Measurements from ENCODE around the gene TAOK2. TPM values are rescaled to one million over a fixed set of nuclear protein-coding genes. Genes with fewer than 3 reads are reported as not detected.
A peak's percentile ranks its signal among the peaks of the same experiment; 100 is the strongest.
"Not testable (repeated sequence)": the region's sequence is repeated elsewhere in the genome, so short reads cannot be mapped to it uniquely, and the experiment has no call there.

The TAOK2 gene
- 7.6 TPM for polyA plus RNA-seq

DNA sequence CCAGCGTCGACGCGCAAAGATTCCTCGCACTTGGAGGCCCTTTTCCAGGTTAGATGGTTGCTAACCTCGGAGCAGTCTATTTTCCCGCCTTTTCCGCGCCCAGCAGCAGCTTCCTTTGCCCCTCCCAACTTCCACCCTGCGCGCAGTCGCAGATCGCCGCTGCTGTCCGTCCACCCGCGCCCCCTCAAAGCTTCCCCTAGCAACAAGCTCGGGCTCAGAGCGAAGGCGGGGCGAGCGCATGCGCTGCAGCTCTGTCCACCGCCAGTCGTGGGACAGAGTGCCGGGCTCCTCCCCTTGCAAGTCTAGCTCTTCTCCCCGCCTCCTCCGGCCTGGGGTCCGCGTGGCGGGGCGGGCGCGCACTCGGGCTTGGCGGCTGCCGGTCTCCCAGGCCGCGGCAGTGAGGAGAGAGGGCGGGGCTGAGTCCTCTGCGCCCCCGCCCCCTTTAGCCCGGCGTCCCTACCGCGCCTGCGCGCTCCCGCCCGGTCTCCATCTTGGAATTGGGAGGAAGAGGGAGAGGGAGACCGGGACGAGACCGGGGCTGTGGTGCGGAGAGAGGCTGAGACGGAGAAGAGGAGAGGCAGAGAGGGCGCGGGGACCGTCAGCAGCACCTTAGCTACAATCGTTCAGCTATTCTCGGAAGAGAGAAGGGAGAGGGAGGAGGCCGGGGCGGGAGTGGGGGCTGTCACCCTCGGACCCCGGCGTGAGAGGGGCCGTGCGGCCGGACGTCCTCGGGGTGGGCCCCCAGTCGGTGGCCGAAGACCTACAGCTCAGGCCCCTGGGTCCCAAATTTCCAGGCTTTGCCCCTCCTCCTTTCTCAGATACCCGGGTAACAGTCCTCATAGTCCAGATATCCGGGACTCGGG, at the start of gene TAOK2:
Gene TAOK2, plus strand, starts transcription at position 485 of the 863 bp plus-strand sequence. CDS start 3,905 bp downstream, outside the sequence.
- peaks cover 7% of the 10 kb centered on the region for H3K36me3 Mint-ChIP-seq
- peaks cover 20 to 22% (median 22%) of the 10 kb centered on the region in 3 donors for H3K4me1 Mint-ChIP-seq
- H3K4me3 Mint-ChIP-seq: peak within 1 kb of the TSS; percentile 78 to 98 (median 92)
- H3K27me3 Mint-ChIP-seq: no peaks in the 10 kb centered on the region
- H3K27ac Mint-ChIP-seq: peak within 1 kb of the TSS; percentile 74 to 95 (median 77)
- H3K9me3 Mint-ChIP-seq: no peaks in the 10 kb centered on the region

DNA sequence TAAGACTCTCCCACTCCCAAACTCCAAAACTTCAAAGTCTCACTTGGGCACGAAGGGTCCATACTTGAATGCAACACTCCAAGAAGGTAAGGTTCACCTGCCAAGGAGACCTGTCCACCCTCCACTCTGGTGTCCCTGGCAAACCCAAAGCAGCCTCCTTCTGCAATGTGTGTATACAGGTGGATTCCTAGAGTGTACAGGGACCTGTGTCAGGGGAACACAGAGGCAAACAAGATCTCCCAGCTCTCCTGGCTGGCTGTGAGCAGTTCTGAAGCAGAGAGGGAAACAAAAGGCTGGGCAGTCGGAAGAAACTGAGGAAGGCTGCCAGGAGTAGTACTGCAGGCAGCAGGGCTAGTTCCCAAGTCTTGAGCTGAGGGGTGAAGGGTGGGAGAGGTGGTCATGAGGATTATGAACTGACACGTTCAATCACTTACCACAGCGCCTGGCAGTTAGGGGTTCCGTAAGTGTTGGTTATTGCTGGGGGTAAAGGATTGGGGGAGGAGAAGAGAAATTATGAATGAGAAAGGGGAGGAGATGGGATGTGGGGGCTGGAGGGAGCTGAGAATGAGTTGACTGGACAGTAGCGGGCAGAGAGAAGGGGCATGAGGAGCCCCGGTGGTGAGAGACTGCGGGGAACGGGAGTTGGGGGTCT, 48.4 kb upstream of the TAOK2 start:
- H3K27ac Mint-ChIP-seq: peak overlapping the region; percentile 71 to 95 (median 81)
- no peaks in the 10 kb centered on the region for H3K36me3 Mint-ChIP-seq
- H3K27me3 Mint-ChIP-seq: no peaks in the 10 kb centered on the region
- H3K4me1 Mint-ChIP-seq: peaks cover 27 to 31% (median 30%) of the 10 kb centered on the region in 3 donors
- peak overlapping the region; percentile 94 to 99 (median 98) for H3K4me3 Mint-ChIP-seq
- H3K9me3 Mint-ChIP-seq: no peaks in the 10 kb centered on the region

DNA sequence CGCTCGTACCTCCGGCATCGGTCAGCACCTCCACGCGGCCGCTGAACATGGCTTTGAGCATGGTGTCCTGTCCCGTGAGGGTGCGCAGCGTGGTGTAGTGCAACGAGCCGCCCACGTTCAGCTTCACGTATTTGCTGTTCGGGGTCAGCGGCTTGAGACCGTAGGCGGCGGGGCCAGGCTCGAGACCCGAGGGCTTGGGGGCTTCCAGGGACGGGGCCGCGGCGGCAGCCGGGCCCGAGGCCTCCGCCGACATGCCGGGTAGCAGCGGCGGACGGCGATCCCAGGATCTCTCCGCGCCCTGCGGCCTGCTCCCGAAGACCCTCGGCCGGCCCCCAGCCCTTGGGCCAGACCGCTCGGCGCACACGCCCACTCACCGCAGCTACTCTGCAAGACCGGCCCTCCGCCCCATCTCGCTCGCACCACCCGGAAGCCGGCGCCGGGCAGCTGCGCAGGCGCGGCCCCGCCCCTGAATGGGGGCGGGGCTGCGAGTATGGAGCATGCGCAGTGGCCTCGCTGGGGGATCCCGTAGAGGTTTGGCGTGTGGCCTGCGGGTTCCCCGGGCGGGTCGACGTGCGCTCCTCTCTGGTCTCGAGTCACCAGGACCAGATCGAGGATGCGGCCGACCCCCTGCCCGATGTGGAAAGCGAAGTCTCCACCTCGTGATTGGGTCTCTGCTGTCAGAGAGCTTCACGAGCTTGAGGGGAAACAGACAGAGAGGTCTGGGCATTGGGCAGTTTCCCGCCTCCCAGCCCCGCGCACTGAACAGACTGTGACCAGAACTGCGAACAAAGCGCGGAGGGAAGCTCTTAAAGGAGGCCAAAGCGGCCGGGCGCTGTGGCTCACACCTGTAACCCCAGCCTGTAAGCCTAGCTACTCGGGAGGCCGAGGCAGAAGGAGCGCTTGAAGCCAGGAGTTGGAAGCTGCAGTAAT, 47.6 kb upstream of the TAOK2 start, which contains the start of gene KCTD13:
Gene KCTD13, minus strand, starts transcription at position 446 of the 930 bp plus-strand sequence. Its CDS starts 193 bp downstream, at position 253.
- Mint-ChIP-seq H3K4me3 (peak within 1 kb of the TSS; percentile 94 to 99 (median 98)), H3K4me1 (peaks cover 24 to 31% (median 27%) of the 10 kb centered on the region in 3 donors), H3K36me3 (no peaks in the 10 kb centered on the region), H3K27ac (peak within 1 kb of the TSS; percentile 89 to 97 (median 96)), H3K9me3 (no peaks in the 10 kb centered on the region), H3K27me3 (no peaks in the 10 kb centered on the region)

DNA sequence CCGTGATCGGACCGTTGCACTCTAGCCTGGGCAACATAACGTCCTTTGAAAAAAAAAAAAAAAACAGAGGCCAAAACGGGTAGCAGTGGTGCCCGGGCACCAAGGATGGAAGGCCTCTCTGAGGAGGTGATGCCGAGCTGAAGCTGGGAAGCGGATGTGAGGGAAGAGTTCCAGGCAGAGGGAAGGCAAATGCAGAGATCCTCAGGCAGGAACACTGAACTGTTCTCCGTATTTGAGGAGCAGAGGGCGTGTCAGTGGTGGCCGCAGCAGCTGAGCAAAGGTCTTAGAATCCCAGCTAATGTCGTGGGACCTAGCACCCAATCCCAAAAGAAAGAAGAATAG, 47.0 kb upstream of the TAOK2 start:
- no peaks in the 10 kb centered on the region for H3K9me3 Mint-ChIP-seq
- H3K27me3 Mint-ChIP-seq: no peaks in the 10 kb centered on the region
- H3K36me3 Mint-ChIP-seq: no peaks in the 10 kb centered on the region
- peaks cover 23 to 31% (median 27%) of the 10 kb centered on the region in 3 donors for H3K4me1 Mint-ChIP-seq
- peak overlapping the region; percentile 94 to 99 (median 98) for H3K4me3 Mint-ChIP-seq
- peak overlapping the region; percentile 89 to 97 (median 96) for H3K27ac Mint-ChIP-seq

DNA sequence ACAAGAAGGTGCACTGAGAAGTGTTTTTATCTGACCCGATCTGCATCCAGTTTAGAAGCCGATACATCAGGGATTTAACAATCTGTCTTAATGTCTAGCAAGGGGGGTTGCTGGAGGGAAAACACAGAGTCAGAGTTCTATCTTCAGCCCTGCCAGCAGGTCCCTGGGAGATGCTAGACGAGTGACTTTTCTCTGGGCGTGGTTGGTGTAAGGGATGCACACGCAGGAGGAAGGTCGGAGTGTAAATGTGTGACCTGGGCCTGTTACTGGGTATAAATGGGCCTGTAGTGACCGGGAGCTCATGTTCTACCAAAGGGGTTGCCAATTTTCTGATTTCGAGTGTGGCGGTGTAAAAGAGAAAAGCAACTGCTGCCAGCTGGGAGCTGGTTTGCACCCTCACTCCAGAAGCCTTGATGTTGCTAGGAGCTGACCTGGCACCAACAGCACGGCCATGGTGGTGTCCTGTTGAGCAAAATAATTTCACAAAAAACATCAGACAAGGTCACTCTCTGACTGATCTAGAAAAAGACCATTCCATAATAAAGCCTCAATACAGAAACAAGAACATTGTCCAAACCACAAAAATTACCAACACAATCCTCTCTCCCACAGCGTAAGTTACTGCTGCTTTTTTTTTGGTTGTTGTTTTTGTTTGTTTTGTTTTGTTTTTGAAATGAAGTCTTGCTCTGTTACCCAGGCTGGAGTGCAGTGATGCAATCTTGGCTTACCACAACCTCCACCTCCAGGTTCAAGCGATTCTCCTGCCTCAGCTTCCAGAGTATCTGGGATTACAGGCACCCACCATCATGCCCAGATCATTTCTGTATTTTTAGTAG, 46.4 kb upstream of the TAOK2 start:
- H3K4me1 Mint-ChIP-seq: peaks cover 23 to 31% (median 27%) of the 10 kb centered on the region in 3 donors
- peak overlapping the region; percentile 89 to 97 (median 96) for H3K27ac Mint-ChIP-seq
- no peaks in the 10 kb centered on the region for H3K9me3 Mint-ChIP-seq
- no peaks in the 10 kb centered on the region for H3K27me3 Mint-ChIP-seq
- H3K4me3 Mint-ChIP-seq: peak overlapping the region; percentile 94 to 99 (median 98)
- no peaks in the 10 kb centered on the region for H3K36me3 Mint-ChIP-seq

DNA sequence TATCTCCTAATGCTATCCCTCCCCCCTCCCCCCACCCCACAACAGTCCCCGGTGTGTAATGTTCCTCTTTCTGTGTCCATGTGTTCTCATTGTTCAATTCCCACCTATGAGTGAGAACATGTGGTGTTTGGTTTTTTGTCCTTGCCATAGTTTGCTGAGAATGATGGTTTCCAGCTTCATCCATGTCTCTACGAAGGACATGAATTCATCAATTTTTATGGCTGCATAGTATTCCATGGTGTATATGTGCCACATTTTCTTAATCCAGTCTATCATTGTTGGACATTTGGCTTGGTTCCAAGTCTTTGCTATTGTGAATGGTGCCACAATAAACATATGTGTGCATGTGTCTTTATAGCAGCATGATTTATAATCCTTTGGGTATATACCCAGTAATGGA, 41.9 kb upstream of the TAOK2 start:
- not testable (repeated sequence) for H3K27ac Mint-ChIP-seq
- peak overlapping the region in 1 of 4 donors; percentile 20 for H3K4me3 Mint-ChIP-seq

DNA sequence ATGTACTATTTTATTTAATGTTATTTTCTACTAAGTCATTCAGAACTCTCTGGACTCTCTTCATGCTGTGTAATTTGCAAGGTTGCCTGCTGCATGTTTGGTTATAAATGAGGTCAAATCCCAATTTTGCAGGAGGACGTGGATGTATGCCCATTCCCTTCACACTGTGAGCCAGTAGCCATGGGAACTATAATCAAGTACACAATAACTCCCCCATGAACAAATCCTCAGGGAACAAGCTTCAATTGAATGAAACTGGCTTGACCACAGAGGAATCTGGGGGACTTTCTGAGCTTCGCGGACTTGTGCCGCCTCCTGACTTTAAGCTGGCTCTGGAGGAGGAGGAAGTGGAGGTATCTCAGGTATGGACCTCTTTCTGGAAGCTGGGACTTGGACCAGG, 33.0 kb upstream of the TAOK2 start:
- no peak overlapping the region for H3K4me3 Mint-ChIP-seq
- H3K27me3 Mint-ChIP-seq: peaks cover 9% of the 10 kb centered on the region
- H3K9me3 Mint-ChIP-seq: peaks cover 0 to 2% (median 0%) of the 10 kb centered on the region in 3 donors
- H3K27ac Mint-ChIP-seq: peak overlapping the region in 1 of 3 donors; percentile 16
- H3K36me3 Mint-ChIP-seq: no peaks in the 10 kb centered on the region
- no peaks in the 10 kb centered on the region for H3K4me1 Mint-ChIP-seq

More for the DNA sequence above, 41.9 kb upstream of the TAOK2 start:
- H3K36me3 Mint-ChIP-seq, H3K9me3 Mint-ChIP-seq, H3K4me1 Mint-ChIP-seq, H3K27me3 Mint-ChIP-seq: not testable (repeated sequence)

DNA sequence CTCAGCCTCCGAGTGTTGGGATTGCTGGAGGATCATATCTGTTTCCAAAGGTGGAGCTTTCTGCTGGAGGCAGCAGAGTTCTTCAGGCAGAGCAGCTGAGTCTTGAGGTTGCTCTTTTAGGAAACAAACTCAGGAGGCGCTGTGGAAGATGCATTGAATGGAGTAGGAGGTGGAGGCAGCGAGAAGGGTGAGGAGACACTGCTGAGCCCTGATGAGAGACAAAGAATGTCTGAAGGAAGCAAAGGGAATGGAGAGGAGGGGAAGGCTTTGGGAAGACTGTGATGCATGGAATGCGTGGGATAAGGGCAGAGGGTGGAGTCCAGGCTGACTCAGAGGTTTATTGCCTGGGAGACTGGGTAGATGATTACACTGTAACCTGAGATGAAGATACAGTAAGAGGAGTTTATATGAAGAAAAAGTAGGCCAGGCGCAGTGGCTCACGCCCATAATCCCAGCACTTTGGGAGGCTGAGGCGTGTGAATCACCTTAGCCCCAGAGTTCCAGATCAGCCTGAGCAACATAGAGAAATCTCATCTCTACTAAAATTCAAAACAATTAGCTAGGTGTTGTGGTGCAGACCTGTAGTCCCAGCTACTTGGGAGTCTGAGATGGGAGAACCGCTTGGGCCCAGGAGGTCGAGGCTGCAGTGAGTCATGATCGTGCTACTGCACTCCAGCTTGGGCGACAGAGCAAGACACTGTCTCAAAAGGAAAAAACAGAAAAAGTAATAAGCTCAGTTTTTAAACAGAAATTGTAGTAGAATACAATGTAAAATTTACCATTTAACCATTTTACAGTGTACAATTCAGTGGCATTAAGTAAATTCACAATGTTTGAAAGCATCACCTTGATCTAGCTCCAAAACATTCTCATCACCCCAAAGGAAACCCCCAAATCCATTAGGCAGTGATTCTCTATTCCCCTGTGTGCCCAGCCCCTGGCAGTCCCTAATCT, 29.5 kb upstream of the TAOK2 start:
- peaks cover 8% of the 10 kb centered on the region for H3K27me3 Mint-ChIP-seq
- H3K9me3 Mint-ChIP-seq: peaks cover 0 to 2% (median 0%) of the 10 kb centered on the region in 3 donors
- H3K4me1 Mint-ChIP-seq: no peaks in the 10 kb centered on the region
- H3K4me3 Mint-ChIP-seq: no peak overlapping the region
- no peak overlapping the region for H3K27ac Mint-ChIP-seq
- peaks cover 1% of the 10 kb centered on the region for H3K36me3 Mint-ChIP-seq

DNA sequence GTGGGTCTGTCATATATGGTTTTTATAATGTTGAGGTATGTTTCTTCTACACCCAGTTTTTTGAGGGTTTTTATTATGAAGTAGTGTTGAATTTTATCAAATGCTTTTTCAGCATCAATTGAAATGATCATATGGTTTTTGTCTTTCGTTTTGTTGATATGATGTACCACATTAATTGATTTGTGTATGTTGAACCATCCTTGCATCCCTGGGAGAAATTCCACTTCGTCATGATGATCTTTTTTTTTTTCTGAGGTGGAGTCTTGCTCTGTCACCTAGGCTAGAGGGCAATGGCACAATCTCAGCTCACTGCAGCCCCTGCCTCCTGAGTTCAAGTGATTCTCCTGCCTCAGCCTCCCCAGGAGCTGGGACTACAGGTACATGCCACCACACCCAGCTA, 25.8 kb upstream of the TAOK2 start:
- Mint-ChIP-seq H3K4me3 (no peak overlapping the region), H3K36me3 (peaks cover 1% of the 10 kb centered on the region), H3K27me3 (no peaks in the 10 kb centered on the region), H3K4me1 (no peaks in the 10 kb centered on the region), H3K9me3 (peaks cover 2 to 8% (median 3%) of the 10 kb centered on the region in 3 donors), H3K27ac (no peak overlapping the region)

DNA sequence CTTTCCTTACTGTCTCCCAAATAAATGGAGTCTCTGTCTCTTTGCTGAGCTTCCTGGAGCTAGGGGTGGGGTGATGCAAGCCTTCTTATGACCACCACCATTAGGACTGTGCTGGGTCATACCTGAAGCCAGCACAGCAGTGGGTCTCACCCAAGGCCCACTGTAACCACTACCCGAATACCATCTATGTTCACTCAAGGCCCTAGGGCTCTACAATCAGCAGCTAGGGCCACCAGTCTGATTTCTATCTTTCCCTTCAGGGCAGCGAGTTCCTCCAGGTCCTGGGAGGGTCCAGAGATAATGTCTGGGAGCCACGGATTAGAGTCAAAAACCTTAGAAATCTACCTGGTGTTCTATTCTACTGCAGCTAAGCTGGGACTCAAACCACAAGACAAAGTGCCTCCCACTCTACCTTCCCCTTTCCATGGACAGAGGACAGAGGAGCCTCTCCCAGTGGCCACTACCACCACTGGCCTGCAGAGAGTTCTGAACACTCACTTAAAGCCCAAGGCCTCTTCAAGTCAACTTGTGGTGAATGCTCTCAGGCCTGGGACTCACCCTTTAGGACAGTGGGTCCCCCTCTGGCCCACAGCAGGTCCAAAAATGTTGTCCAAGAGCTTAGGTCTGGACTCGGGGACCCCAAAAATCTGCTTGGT, 22.7 kb upstream of the TAOK2 start:
- Mint-ChIP-seq H3K9me3 (peaks cover 2 to 8% (median 3%) of the 10 kb centered on the region in 3 donors), H3K27ac (no peak overlapping the region), H3K36me3 (peaks cover 1% of the 10 kb centered on the region), H3K4me1 (no peaks in the 10 kb centered on the region), H3K4me3 (no peak overlapping the region), H3K27me3 (no peaks in the 10 kb centered on the region)

DNA sequence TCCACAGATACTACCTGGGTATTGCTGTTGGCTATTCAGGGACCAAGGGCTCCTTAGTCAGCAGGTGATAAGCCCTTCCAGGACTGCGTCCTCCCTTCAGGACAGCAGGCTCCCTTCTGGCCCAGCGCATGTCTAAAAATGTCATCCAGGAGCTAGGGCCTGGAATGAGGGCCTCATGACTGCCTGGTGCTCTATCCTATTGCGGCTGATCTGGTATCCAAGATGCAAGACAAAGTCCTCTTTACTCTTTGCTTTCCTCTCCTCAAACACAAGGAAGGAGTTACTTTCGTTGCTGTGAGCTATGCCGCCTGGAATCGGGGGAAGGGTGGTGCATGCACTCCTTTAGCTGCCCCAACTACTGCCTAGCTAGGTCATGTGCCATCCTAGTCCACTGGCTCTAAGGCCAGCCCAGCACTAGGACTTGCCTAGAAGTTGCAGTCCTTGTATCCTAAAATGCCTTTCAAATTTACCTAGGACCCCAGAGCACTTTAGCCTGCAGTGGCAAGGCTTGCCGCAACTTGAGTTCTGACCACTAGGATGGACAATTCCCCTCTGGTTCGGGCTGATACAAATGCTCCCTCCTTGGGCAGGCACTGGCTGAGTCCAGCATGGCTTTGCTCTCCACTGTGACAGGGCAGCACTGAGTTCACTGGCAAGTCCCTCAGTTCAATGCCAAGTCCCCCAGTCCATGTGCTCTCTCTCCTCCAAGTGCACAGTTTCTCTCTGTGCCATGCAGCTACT, 21.9 kb upstream of the TAOK2 start:
- Mint-ChIP-seq H3K27me3 (peaks cover 2% of the 10 kb centered on the region), H3K4me1 (no peaks in the 10 kb centered on the region), H3K4me3 (no peak overlapping the region), H3K9me3 (peaks cover 2 to 8% (median 3%) of the 10 kb centered on the region in 3 donors), H3K27ac (no peak overlapping the region), H3K36me3 (no peaks in the 10 kb centered on the region)

DNA sequence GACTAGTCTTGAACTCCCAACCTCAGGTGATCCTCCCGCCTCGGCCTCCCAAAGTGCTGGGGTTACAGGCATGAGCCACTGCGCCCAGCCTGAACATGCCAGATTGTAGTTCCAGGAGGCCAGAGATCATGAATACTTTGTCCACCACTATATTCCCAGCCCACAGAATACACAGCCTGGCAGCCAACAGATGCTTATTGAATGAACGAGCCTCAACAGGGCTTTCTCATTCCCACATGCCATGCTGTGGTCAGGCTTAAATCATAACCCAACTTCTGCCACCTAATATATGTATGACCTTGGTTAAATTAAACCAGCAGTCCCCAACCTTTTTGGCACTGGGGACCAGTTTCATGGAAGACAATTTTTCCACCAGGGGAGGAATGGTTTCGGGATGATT, 14.9 kb upstream of the TAOK2 start:
- H3K4me1 Mint-ChIP-seq: peaks cover 9 to 12% (median 12%) of the 10 kb centered on the region in 3 donors
- H3K27me3 Mint-ChIP-seq: peaks cover 2% of the 10 kb centered on the region
- H3K9me3 Mint-ChIP-seq: no peaks in the 10 kb centered on the region
- no peak overlapping the region for H3K4me3 Mint-ChIP-seq
- peak overlapping the region in 1 of 3 donors; percentile 31 for H3K27ac Mint-ChIP-seq
- H3K36me3 Mint-ChIP-seq: no peaks in the 10 kb centered on the region

All from IgD-negative memory B cell (primary cell).